Suprapubic skin (tissue), 4 donors: ENCODE data around the gene MADCAM1. TPM values are rescaled to one million over a fixed set of nuclear protein-coding genes. Genes with fewer than 3 reads are reported as not detected.
A peak's percentile ranks its signal among the peaks of the same experiment; 100 is the strongest.

Source experiments
- DNase-seq, 2 donors: peaks; one replicate each; pipeline ENCODE4 v3.0.0-alpha.2; 2019; ENCODE audit warnings: low spot score in 2 of 2
- H3K27ac ChIP-seq: fragments of 200-600 bp; sonication (generic); one replicate; pipeline ENCODE4 v1.5.1; 2019
- H3K27me3 ChIP-seq: fragments of 200-600 bp; sonication (generic); one replicate; pipeline ENCODE4 v1.5.1; 2019
- H3K36me3 ChIP-seq: fragments of 200-600 bp; sonication (generic); one replicate; pipeline ENCODE4 v1.5.1; 2019
- H3K4me1 ChIP-seq: fragments of 200-600 bp; sonication (generic); one replicate; pipeline ENCODE4 v1.5.1; 2019
- H3K4me3 ChIP-seq: fragments of 200-600 bp; sonication (generic); one replicate; pipeline ENCODE4 v1.5.1; 2019; ENCODE audit warnings: mild to moderate bottlenecking
- H3K9me3 ChIP-seq: fragments of 200-600 bp; sonication (generic); one replicate; pipeline ENCODE4 v1.5.1; 2019
- EP300 ChIP-seq: sonication (generic); formaldehyde crosslinking; IDR thresholded peaks from one replicate; pipeline ENCODE4 v1.6.1; 2017; ENCODE audit warnings: antibody characterized with exemption
- POLR2A ChIP-seq, 2 donors: fragments of 450-650 bp; IDR thresholded peaks; one replicate each; pipeline ENCODE4 v1.6.1; 2017; ENCODE audit warnings: antibody characterized with exemption in 2 of 2, mild to moderate bottlenecking in 2 of 2, moderate library complexity in 2 of 2
- POLR2AphosphoS5 ChIP-seq, 3 donors: sonication (generic); formaldehyde crosslinking; IDR thresholded peaks; one replicate each; pipeline ENCODE4 v1.6.1; 2017; ENCODE audit warnings: antibody characterized with exemption in 3 of 3
- WGBS: methylation state at CpG from one replicate; pipeline ENCODE4 v1.1.5; 2018; 5-methylcytosine and 5-hydroxymethylcytosine counted together
- total RNA-seq, 4 donors: library from RNA; depleted of rRNA; stranded (reverse); fragments of >200 nt; gene quantifications; one replicate each; pipeline ENCODE4 v1.1.0, GENCODE V29; 2016
- TF ChIP-seq, protein P1 (sequence below), 2 donors: fragments of 200-600 bp in 1 of 2; fragments of 450-650 bp in 1 of 2; sonication (generic) in 1 of 2; IDR thresholded peaks; one replicate each; pipeline ENCODE4 v1.5.1; 2016 to 2019; ENCODE audit warnings: antibody characterized with exemption in 2 of 2, mild to moderate bottlenecking in 1 of 2, moderate library complexity in 1 of 2

The MADCAM1 gene
- total RNA-seq, 4 donors from 2014 or later: 0.64 TPM; not detected in 3

DNA sequence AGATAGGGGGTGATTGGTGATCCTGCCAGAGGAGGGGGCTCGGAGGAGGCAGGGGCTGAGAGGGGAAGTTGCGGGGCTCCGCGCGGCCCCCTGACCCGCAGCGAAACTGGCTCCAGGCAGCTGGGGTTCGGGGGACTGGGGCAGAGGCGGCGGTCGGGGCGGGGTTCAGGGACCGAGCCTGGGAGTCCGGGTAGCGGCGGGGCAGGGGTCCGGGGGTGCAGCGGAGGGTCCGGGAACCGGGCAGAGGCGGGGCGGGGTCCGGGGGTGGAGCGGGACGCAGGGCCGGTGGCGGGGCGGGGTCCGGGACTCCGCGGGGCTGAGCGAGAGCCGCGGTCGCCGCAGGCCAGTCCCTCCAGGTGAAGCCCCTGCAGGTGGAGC lies 1.2 kb downstream of the MADCAM1 start:
- H3K4me1 ChIP-seq: peaks cover 24% of the 10 kb centered on the region
- no peak overlapping the region for H3K27ac ChIP-seq
- H3K4me3 ChIP-seq: peak overlapping the region; percentile 34
- H3K27me3 ChIP-seq: peaks cover 34% of the 10 kb centered on the region
- H3K36me3 ChIP-seq: no peaks in the 10 kb centered on the region
- TF ChIP-seq, protein P1, sequence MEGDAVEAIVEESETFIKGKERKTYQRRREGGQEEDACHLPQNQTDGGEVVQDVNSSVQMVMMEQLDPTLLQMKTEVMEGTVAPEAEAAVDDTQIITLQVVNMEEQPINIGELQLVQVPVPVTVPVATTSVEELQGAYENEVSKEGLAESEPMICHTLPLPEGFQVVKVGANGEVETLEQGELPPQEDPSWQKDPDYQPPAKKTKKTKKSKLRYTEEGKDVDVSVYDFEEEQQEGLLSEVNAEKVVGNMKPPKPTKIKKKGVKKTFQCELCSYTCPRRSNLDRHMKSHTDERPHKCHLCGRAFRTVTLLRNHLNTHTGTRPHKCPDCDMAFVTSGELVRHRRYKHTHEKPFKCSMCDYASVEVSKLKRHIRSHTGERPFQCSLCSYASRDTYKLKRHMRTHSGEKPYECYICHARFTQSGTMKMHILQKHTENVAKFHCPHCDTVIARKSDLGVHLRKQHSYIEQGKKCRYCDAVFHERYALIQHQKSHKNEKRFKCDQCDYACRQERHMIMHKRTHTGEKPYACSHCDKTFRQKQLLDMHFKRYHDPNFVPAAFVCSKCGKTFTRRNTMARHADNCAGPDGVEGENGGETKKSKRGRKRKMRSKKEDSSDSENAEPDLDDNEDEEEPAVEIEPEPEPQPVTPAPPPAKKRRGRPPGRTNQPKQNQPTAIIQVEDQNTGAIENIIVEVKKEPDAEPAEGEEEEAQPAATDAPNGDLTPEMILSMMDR (IDR thresholded peaks at IDR 0.05): no peak
- TF ChIP-seq POLR2A (IDR thresholded peaks at IDR 0.05): no peak
- no peak for TF ChIP-seq POLR2AphosphoS5 (IDR thresholded peaks at IDR 0.05)
- TF ChIP-seq EP300: no peak
- H3K9me3 ChIP-seq: no peaks in the 10 kb centered on the region
- WGBS: 4% methylated on average over 11 of the region's 36 CpGs
- DNase-seq: no peak

DNA sequence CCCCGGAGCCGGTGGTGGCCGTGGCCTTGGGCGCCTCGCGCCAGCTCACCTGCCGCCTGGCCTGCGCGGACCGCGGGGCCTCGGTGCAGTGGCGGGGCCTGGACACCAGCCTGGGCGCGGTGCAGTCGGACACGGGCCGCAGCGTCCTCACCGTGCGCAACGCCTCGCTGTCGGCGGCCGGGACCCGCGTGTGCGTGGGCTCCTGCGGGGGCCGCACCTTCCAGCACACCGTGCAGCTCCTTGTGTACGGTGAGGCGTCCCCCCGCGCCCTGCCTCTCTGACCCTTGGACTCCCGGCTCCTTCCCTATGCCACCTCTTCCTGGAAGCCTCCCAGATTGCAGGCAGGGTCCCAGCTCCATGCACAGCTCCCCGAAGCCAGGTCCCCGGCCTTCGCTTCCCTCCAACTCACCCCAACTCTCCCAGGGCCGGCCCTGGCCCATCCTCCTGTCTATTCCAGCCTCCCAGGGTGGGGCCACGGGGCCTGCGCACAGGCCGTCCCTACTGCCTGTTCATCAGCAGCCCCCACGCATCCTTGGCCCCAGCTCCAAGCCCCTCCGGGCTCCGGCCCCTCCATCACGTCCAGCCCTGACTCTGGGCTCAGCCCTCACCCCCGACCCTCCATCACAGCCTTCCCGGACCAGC lies 1.7 kb downstream of the MADCAM1 start:
- no peak for DNase-seq
- peak overlapping the region; percentile 34 for H3K4me3 ChIP-seq
- 4% methylated on average over 31 of the region's 50 CpGs for WGBS
- no peaks in the 10 kb centered on the region for H3K9me3 ChIP-seq
- no peaks in the 10 kb centered on the region for H3K36me3 ChIP-seq
- H3K27me3 ChIP-seq: peaks cover 34% of the 10 kb centered on the region
- TF ChIP-seq, protein P1 (IDR thresholded peaks at IDR 0.05): no peak
- TF ChIP-seq POLR2AphosphoS5 (IDR thresholded peaks at IDR 0.05) (no peak), EP300 (no peak), POLR2A (IDR thresholded peaks at IDR 0.05) (no peak)
- H3K4me1 ChIP-seq: peaks cover 24% of the 10 kb centered on the region
- H3K27ac ChIP-seq: no peak overlapping the region

DNA sequence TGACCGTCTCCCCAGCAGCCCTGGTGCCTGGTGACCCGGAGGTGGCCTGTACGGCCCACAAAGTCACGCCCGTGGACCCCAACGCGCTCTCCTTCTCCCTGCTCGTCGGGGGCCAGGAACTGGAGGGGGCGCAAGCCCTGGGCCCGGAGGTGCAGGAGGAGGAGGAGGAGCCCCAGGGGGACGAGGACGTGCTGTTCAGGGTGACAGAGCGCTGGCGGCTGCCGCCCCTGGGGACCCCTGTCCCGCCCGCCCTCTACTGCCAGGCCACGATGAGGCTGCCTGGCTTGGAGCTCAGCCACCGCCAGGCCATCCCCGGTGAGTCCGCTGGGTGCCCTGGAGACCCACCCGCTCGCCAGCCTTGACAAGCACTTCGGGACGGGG lies 2.2 kb downstream of the MADCAM1 start:
- no peaks in the 10 kb centered on the region for H3K9me3 ChIP-seq
- WGBS: no CpG with 5 or more reads among the region's 26 CpGs
- no peak for TF ChIP-seq POLR2A (IDR thresholded peaks at IDR 0.05)
- no peak for TF ChIP-seq POLR2AphosphoS5 (IDR thresholded peaks at IDR 0.05)
- TF ChIP-seq EP300: no peak
- TF ChIP-seq, protein P1 (IDR thresholded peaks at IDR 0.05): no peak
- H3K4me3 ChIP-seq: no peak overlapping the region
- H3K27me3 ChIP-seq: peaks cover 34% of the 10 kb centered on the region
- H3K27ac ChIP-seq: no peak overlapping the region
- H3K4me1 ChIP-seq: peaks cover 24% of the 10 kb centered on the region
- no peak for DNase-seq
- H3K36me3 ChIP-seq: no peaks in the 10 kb centered on the region

DNA sequence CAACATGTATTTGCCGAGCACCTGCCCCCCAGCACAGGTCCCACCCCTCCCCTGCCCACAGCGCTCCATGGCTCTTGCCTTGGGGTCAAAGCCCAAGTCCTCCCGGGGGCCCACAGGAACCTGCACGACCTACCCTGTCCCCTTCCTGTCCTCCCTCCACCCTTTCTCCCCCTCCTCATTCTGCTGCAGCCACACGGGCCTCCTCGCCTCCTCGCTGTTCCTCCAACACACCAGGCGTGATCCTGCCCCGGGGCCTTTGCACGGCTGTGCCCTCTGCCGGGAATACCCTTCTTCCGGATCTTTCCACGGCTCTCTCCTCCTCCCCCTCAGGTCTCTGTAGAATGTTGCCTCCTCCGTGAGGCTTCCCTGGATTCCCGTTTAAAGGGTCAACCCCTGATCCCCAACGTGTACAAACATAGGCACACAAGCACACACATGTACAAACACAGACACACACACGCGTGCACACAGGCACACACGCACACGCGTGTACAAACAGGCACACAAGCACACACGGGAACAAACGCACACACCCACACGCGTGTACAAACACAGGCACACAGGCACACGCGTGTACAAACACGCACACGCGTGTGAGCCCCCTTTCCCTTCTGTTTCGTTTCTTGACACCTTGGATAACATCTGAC lies 2.8 kb downstream of the MADCAM1 start:
- Histone ChIP-seq H3K4me1 (peaks cover 24% of the 10 kb centered on the region), H3K4me3 (no peak overlapping the region), H3K9me3 (no peaks in the 10 kb centered on the region), H3K36me3 (no peaks in the 10 kb centered on the region), H3K27me3 (peaks cover 34% of the 10 kb centered on the region), H3K27ac (no peak overlapping the region)
- WGBS: 67% methylated on average over 31 of the region's 31 CpGs
- TF ChIP-seq, protein P1 (IDR thresholded peaks at IDR 0.05): no peak
- TF ChIP-seq POLR2A (IDR thresholded peaks at IDR 0.05) (no peak), POLR2AphosphoS5 (IDR thresholded peaks at IDR 0.05) (no peak), EP300 (no peak)
- no peak for DNase-seq

DNA sequence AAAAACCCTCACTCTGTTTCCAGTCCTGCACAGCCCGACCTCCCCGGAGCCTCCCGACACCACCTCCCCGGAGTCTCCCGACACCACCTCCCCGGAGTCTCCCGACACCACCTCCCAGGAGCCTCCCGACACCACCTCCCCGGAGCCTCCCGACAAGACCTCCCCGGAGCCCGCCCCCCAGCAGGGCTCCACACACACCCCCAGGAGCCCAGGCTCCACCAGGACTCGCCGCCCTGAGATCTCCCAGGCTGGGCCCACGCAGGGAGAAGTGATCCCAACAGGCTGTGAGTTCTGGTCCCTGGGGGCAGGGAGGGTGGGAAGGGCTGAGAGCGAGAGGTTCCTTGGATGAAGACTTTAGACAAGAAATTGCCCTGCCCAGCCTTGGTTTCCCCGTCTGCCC lies 5.4 kb downstream of the MADCAM1 start:
- TF ChIP-seq POLR2A (IDR thresholded peaks at IDR 0.05): no peak
- TF ChIP-seq, protein P1 (IDR thresholded peaks at IDR 0.05): no peak
- TF ChIP-seq POLR2AphosphoS5 (IDR thresholded peaks at IDR 0.05): no peak
- TF ChIP-seq EP300: no peak
- H3K4me3 ChIP-seq: no peak overlapping the region
- H3K27ac ChIP-seq: no peak overlapping the region
- WGBS: 77% methylated on average over 17 of the region's 17 CpGs
- no peaks in the 10 kb centered on the region for H3K36me3 ChIP-seq
- H3K27me3 ChIP-seq: peaks cover 28% of the 10 kb centered on the region
- H3K9me3 ChIP-seq: no peaks in the 10 kb centered on the region
- no peak for DNase-seq
- H3K4me1 ChIP-seq: peaks cover 16% of the 10 kb centered on the region
